HEK293 (cell line): ENCODE results near the gene TBCCD1.

Experiments
- CTCF ChIP-seq: fragments of 450-650 bp; formaldehyde crosslinking; IDR thresholded peaks from 2 replicates; pipeline ENCODE4 v1.5.1; 2016; ENCODE audit warnings: missing biosample characterization, missing genetic modification characterization
- ZBTB20 ChIP-seq: fragments of 450-650 bp; formaldehyde crosslinking; IDR thresholded peaks from 2 replicates; pipeline ENCODE4 v1.5.1; 2016; ENCODE audit warnings: missing biosample characterization, missing genetic modification characterization
- ZFP3 ChIP-seq: fragments of 450-650 bp; formaldehyde crosslinking; IDR thresholded peaks from 2 replicates; pipeline ENCODE4 v1.5.1; 2016; ENCODE audit warnings: low read depth, missing biosample characterization, missing genetic modification characterization
- ZFP41 ChIP-seq: fragments of 450-650 bp; formaldehyde crosslinking; IDR thresholded peaks from 2 replicates; pipeline ENCODE4 v1.5.1; 2016; ENCODE audit warnings: missing biosample characterization, missing genetic modification characterization, borderline replicate concordance
- ZNF558 ChIP-seq: fragments of 450-650 bp; formaldehyde crosslinking; IDR thresholded peaks from 2 replicates; pipeline ENCODE4 v1.5.1; 2016; ENCODE audit warnings: missing biosample characterization, missing genetic modification characterization
- ZNF701 ChIP-seq: fragments of 450-650 bp; formaldehyde crosslinking; IDR thresholded peaks from 2 replicates; pipeline ENCODE4 v1.5.1; 2016; ENCODE audit warnings: missing biosample characterization, missing genetic modification characterization

- no peak for TF ChIP-seq CTCF (tag by site-specific recombination)
- no peak for TF ChIP-seq ZNF701
- TF ChIP-seq ZBTB20: no peak
- TF ChIP-seq ZNF558 (tag by site-specific recombination): no peak
- no peak for TF ChIP-seq ZFP41 (tag by site-specific recombination)
- no peak for TF ChIP-seq ZFP3 (tag by site-specific recombination)
Measured at GRCh38 chr3:186564586-186564985, 2.6 kb downstream of the TBCCD1 start.
